Mammary epithelial cell (primary cell): Measurements from ENCODE around the gene COL26A1.

Experiments used
- CTCF ChIP-seq, 2 donors: IDR thresholded peaks in 1 of 2; conservative IDR thresholded peaks in 1 of 2; 2 replicates each; pipeline ENCODE4 v1.5.1; 2011 to 2012; ENCODE audit warnings: inconsistent platforms in 2 of 2, low read length in 2 of 2, mild to moderate bottlenecking in 2 of 2, control low read depth in 1 of 2, low read depth in 1 of 2; ENCODE audit not compliant: insufficient read depth in 1 of 2; ENCODE audit errors: extremely low read depth in 1 of 2
- EZH2 ChIP-seq: IDR thresholded peaks from 2 replicates; pipeline ENCODE4 v1.6.1; 2012; ENCODE audit warnings: low read length, inconsistent platforms, borderline replicate concordance

- TF ChIP-seq CTCF (conservative IDR thresholded peaks at IDR 0.05 in 1 of 2, IDR thresholded peaks at IDR 0.05 in 1 of 2; ENCODE audit: extremely low read depth in 1 of 2, insufficient read depth in 1 of 2, low read depth in 1 of 2, low read length in 2 of 2) (no peak), EZH2 (no peak)
Measured at GRCh38 chr7:101560856-101561255, 198.2 kb downstream of the COL26A1 start.
